WI38 (cell line): ENCODE measurements around the gene GGNBP2.

Experiments used
- H3K4me3 ChIP-seq: 2 replicates; pipeline ENCODE4 v1.5.1; 2011; ENCODE audit warnings: low read depth, mild to moderate bottlenecking, control low read depth, low read length
- CTCF ChIP-seq: IDR thresholded peaks from 2 replicates; pipeline ENCODE4 v1.5.1; 2012; ENCODE audit warnings: low read depth, mild to moderate bottlenecking, control low read depth, low read length

Gene GGNBP2

DNA sequence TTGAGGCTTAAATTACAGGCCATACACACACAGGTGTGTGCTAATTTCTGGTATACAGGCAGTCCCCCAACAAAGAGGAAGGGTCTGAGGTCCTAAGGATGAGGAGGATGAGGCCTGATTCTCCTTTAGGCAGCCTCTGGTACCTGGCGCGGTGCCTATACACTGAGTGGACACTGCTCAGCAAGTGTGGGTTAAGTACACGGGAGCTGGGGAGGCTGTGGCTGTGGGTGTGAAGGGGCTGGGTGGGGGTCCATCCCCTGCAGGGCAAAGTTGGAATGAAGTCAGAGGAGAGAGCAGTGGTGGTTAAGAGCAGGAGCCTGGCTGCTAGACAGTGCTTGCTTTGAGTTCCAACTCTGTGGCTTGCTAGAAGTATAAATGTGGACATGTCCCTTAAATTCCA lies 67.6 kb downstream of the GGNBP2 start:
- no peak for TF ChIP-seq CTCF
- H3K4me3 ChIP-seq: no peak overlapping the region

GRCh38 chr17:36613155-36613554 lies 68.4 kb downstream of the GGNBP2 start:
- no peak for TF ChIP-seq CTCF
- H3K4me3 ChIP-seq: no peak overlapping the region

DNA sequence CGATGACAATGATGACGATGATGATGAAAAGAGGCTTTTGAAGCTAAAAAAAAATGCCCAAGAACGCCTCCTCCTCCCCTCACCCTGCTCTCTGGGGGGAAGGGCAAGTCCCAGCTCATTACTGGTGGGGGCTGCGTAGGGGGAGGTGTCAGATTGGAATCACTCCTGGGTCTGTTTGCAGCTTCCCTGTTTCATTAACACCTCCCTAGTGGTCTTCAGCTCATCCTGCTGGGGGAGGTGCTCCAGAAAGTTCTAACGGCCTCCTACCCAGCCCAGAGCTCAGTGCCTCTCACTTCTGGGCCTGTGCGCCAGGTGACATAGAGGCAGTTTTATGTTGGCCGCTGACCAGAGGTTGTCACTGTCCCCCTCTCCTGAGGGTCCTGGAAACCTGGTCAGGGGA lies 69.4 kb downstream of the GGNBP2 start:
- no peak overlapping the region for H3K4me3 ChIP-seq
- no peak for TF ChIP-seq CTCF

DNA sequence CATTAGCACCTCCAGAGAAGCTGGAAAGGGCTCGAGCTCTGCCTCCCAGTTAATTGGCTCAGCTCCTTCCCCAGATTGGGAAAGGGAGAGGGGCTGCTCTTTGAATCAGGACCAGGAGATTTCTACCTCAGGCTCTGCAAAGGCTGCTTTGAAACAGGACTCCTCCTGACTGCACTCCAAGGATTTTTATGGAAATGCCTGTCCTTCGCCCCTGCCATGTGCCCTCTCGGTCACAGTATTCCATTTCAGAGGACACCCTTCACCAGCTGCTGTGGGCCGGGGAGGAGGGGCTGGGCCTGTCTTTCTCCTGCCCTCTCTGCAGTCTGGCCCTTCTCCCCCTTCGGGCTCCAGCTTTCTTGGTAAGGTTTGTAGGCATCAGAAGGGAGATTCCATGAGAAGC lies 70.2 kb downstream of the GGNBP2 start:
- TF ChIP-seq CTCF: no peak
- no peak overlapping the region for H3K4me3 ChIP-seq

DNA sequence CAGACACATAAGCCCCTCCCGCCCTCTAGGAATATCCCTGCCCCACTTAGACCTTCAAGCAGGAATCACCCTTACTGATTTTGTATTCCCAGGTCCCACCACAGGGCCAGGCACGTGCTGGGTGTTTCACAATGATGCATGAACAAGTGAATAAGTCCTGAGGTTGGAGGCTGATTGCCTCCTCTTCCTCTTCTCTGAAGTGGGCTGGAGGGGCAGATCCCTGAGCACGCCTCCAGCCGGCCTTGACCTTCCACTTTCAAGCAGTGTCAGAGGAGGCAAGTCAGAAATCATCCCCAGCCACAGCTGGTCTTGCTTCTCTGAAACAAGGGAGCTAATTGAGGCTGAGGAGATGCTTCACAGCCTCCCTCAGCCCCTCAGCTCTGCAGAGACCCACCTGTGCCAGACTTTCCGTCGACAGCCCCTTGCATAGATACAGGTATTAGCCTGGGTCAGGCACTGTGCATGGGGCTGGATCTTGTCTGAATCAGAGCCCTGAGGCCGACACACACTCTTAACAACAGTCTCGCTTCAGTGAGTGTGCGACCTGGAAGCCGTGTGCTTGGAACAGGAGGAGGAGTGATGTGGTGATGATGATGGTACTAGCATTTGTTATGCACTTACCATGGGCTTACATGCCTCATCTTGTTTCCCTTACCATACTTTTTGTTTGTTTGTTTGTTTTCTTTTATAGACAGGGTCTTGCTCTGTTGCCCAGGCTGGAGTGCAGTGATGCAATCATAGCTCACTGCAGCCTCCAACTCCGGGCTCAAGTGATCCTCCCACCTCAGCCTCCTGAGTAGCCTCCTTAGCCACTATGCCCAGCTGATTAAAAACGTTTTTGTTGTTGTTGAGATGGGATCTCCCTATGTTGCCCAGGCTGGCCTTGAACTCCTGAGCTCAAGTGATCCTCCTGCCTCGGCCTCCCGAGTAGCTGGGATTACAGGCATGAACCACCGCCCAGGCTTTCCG lies 71.6 kb downstream of the GGNBP2 start:
- no peak for TF ChIP-seq CTCF

DNA sequence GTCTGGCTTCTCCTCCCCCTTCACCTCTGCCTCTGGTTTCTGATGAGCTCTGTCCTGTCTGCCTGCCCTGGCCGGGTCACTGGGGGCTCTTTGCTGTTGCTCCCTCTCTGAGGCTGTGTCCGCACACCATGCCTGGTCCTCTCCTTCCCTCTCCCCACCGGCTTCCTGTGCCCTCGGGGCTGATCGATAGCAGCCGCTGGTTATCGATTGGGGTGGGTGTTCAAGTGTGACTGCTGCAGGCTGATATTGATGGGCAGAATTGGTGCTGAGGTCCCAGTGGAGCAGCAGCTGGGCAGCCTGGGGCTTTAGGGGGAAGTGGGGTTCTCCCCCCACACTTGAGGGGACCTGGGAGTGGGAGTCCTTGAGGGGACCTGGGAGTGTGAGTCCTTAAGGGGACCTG lies 73.1 kb downstream of the GGNBP2 start:
- no peak overlapping the region for H3K4me3 ChIP-seq
- no peak for TF ChIP-seq CTCF

More for the DNA sequence above, 71.6 kb downstream of the GGNBP2 start:
- no peak overlapping the region for H3K4me3 ChIP-seq

GRCh38 chr17:36623281-36623680 lies 78.6 kb downstream of the GGNBP2 start:
- no peak for TF ChIP-seq CTCF
- no peak overlapping the region for H3K4me3 ChIP-seq
